HG02852 (cell line): ENCODE measurements around the gene IRX3.
"Not testable (repeated sequence)": the region's sequence is repeated elsewhere in the genome, so short reads cannot be mapped to it uniquely, and the experiment has no call there.

Source experiments
- ATAC-seq: cut with Tn5 transposase; IDR thresholded peaks from one replicate; pipeline ENCODE4 v1.9.1; 2021; ENCODE audit warnings: mild to moderate bottlenecking, moderate library complexity; ENCODE audit not compliant: unreplicated experiment

Gene IRX3

GRCh38 chr16:54280751-54281150 lies 5.8 kb downstream of the IRX3 start:
- no peak for ATAC-seq

- no peak for ATAC-seq
Observed at GRCh38 chr16:54277845-54278703, 8.5 kb downstream of the IRX3 start.

DNA sequence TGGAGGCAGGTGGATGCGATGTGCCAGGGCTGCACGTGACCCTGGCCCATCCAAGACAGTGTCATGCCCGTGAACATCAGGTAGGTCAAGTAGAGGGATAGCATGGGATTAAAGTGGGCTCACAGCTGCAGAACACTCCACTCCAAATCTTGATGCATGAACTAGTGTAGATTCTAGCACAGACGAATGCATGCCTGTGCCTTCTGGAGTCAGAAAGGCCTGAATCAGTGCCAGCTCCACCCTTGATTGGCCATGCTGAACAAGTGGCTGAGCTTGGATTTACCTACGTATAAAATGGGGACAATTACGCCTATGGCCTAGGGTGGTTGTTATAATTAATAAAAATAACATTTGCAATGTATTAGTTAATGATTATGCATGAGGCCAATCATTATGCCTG lies 10.6 kb downstream of the IRX3 start:
- no peak for ATAC-seq

DNA sequence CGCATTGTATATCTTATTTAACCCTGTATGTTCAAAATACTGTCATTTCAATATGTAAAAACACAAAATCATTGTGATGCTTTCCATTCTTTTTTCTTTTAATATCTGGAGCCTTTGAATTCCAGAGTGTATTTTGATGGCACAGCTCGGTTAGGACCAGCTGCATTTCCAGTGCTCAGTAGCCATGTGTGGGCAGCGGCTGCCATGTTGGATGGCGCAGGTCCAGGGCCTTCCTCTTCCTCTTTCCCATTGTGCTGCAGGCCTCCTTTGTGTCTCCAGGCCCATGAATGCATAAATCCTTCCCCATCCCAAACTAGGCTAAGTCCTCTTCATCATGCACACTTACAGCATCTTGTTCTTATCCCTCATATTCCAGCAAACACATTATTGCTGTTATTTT lies 13.0 kb downstream of the IRX3 start:
- no peak for ATAC-seq

DNA sequence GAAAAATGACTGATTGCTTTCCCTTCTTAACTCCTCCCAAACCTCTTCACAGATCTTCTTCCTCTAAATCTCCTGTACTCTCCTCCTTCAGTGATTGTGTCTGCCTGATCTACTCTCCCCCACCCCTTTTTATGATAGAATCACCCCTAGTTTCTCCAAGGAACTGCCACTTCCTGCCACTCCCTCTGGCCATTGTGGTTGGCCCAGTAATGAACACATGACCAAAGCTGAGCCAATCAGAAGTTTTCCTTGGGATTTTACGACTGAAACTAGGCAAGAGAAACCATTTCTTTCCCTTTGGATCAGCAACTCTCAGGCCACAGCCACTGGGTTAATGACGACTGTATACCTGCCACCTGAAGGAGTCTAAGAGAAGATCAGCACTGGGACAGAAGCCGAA lies 15.9 kb downstream of the IRX3 start:
- no peak for ATAC-seq

DNA sequence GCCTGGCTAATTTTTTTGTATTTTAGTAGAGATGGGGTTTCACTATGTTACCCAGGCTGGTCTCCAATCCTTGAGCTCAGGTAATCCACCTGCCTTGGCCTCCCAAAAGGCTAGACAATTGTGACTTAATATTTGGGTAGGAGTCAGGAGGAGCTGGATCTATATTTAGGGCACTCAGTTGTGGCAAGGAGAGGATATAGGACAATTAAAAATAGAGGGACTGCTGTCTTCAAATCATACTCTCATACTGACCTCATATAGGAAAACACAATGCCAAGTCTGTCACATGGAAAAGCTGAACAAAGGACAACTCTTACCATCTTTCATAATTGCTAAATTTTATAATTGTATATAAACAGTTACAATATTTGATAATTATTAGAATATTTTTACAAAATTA lies 17.1 kb downstream of the IRX3 start:
- ATAC-seq: no peak

- ATAC-seq: no peak
Observed at GRCh38 chr16:54268766-54269165, 17.8 kb downstream of the IRX3 start.

DNA sequence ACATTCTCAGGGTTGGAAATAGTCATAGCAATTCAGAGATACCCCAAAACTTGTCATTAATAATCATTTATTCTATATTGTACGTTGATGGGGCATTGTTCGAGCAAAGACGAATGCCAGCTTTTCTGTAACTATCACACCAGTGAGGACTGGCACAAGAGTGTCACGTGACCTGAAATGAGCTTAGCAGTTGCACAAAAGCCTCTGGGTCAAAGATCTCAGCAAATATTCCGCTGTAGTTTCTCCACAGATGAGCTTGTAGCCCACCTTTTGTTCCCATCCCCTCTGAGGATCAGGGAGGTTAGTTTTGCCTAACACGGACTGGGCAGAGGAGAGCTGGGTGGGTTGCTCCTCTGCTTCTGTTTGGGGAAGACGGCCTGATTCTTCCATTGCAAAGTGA lies 18.2 kb downstream of the IRX3 start:
- ATAC-seq: no peak

- no peak for ATAC-seq
Observed at GRCh38 chr16:54266363-54266955, 20.1 kb downstream of the IRX3 start.

GRCh38 chr16:54265575-54266107 lies 20.9 kb downstream of the IRX3 start:
- ATAC-seq: no peak

DNA sequence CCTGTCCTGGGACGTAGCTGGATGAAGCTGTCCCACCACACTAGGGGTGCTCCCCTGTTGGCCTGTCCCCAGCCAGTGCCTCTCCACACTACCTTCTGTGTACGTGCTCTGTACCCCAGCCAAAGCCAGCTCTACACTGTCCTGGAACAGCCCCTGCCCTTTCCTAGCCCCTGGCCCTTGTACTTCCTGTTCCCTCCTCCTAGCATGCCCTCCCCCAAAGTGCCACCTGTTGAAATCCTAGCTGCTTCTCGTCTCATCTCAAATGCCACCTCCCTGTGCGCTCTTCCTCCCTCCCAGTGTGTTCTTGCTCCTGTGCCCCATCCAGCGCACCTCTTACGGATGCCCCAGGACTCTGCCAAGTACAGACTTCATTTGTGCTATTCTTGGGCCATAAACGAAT lies 33.5 kb downstream of the IRX3 start:
- ATAC-seq: no peak

- ATAC-seq: no peak
Observed at GRCh38 chr16:54248863-54249710, 37.5 kb downstream of the IRX3 start.

DNA sequence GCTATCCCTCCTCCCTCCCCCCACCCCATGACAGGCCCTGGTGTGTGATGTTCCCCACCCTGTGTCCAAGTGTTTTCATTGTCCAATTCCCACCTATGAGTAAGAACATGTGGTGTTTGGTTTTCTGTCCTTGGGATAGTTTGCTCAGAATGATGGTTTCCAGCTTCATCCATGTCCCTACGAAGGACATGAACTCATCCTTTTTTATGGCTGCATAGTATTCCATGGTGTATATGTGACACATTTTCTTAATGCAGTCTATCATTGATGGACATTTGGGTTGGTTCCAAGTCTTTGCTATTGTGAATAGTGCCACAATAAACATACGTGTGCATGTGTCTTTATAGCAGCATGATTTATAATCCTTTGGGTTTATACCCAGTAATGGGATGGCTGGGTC lies 38.9 kb downstream of the IRX3 start:
- ATAC-seq: not testable (repeated sequence)

DNA sequence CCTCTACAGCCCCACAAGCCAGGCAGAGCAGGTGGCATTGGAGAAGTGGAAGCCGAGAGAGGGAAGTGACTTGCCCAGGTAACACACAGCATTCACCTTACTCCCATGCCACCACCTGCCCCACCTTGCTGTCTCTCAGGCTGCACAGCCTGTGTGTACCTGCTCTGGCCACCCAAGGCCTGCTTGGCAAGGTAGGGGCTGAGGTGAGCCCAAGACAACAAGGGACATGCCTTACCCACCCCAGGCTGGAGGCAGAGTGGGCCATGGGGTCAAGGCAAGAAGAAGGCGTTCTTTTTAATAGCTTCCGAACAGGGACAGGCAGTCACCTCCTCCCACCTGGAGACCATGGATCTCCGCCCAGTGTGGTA lies 40.1 kb downstream of the IRX3 start:
- ATAC-seq: no peak

GRCh38 chr16:54245788-54246453 lies 40.7 kb downstream of the IRX3 start:
- no peak for ATAC-seq

- no peak for ATAC-seq
Observed at GRCh38 chr16:54244061-54244886, 42.3 kb downstream of the IRX3 start.

GRCh38 chr16:54243202-54243601 lies 43.4 kb downstream of the IRX3 start:
- no peak for ATAC-seq

- no peak for ATAC-seq
Observed at GRCh38 chr16:54242199-54242598, 44.4 kb downstream of the IRX3 start.

GRCh38 chr16:54241525-54241924 lies 45.1 kb downstream of the IRX3 start:
- ATAC-seq: no peak
